Loucy (cell line): ENCODE results near the gene AGPAT3.

Source experiments
- CTCF ChIP-seq: fragments of 200-600 bp; sonication (generic); conservative IDR thresholded peaks from 2 replicates; pipeline ENCODE4 v1.5.1; 2014; ENCODE audit warnings: mild to moderate bottlenecking, antibody characterized with exemption, low read length
- EZH2phosphoT487 ChIP-seq: fragments of 200-600 bp; IDR thresholded peaks from 2 replicates; pipeline ENCODE4 v1.6.1; 2018; ENCODE audit warnings: antibody characterized with exemption, mild to moderate bottlenecking, moderate library complexity, borderline replicate concordance

GRCh38 chr21:43971992-43972255 is 106.9 kb downstream of the AGPAT3 start:
- TF ChIP-seq CTCF (no peak), EZH2phosphoT487 (no peak)
